HG03565 (cell line): ENCODE data around the gene SLC32A1.

ENCODE experiments used
- ATAC-seq: cut with Tn5 transposase; IDR thresholded peaks from one replicate; pipeline ENCODE4 v1.9.1; 2021; ENCODE audit warnings: mild to moderate bottlenecking, moderate library complexity; ENCODE audit not compliant: unreplicated experiment

Gene SLC32A1

GRCh38 chr20:38725148-38725901 is 1.0 kb downstream of the SLC32A1 start:
- no peak for ATAC-seq

- ATAC-seq: no peak
Measured at GRCh38 chr20:38725931-38726803, 1.9 kb downstream of the SLC32A1 start.

GRCh38 chr20:38726804-38727606 is 2.7 kb downstream of the SLC32A1 start:
- ATAC-seq: no peak

DNA sequence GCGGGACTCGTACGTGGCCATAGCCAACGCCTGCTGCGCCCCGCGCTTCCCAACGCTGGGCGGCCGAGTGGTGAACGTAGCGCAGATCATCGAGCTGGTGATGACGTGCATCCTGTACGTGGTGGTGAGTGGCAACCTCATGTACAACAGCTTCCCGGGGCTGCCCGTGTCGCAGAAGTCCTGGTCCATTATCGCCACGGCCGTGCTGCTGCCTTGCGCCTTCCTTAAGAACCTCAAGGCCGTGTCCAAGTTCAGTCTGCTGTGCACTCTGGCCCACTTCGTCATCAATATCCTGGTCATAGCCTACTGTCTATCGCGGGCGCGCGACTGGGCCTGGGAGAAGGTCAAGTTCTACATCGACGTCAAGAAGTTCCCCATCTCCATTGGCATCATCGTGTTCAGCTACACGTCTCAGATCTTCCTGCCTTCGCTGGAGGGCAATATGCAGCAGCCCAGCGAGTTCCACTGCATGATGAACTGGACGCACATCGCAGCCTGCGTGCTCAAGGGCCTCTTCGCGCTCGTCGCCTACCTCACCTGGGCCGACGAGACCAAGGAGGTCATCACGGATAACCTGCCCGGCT is 3.4 kb downstream of the SLC32A1 start:
- ATAC-seq: no peak

DNA sequence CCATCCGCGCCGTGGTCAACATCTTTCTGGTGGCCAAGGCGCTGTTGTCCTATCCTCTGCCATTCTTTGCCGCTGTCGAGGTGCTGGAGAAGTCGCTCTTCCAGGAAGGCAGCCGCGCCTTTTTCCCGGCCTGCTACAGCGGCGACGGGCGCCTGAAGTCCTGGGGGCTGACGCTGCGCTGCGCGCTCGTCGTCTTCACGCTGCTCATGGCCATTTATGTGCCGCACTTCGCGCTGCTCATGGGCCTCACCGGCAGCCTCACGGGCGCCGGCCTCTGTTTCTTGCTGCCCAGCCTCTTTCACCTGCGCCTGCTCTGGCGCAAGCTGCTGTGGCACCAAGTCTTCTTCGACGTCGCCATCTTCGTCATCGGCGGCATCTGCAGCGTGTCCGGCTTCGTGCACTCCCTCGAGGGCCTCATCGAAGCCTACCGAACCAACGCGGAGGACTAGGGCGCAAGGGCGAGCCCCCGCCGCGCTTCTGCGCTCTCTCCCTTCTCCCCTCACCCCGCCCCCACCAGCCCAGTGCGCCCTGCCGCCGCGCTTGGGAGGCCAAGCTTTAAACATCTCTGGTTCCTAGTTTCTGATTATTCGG is 4.0 kb downstream of the SLC32A1 start:
- ATAC-seq: no peak

GRCh38 chr20:38728911-38729642 is 4.8 kb downstream of the SLC32A1 start:
- no peak for ATAC-seq

DNA sequence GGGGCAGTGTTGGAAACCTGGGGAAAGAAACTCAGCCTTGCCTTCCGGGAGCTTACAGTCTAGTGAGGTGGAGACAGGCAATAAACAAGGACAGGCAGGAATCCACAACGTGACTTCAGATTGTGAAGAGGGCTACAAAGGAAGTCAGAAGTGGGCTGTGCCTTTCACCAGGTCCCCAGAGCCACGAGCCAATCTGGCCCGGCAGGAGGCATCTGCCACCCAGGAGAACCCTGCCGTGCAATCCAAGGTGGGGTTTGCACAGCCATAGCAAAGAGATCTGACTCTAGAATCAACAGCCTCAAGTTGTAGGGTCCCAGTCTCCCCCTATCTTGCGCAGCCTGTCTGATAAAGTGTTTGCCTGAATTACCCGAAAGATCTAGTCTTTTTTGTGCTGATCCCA is 5.5 kb downstream of the SLC32A1 start:
- no peak for ATAC-seq

GRCh38 chr20:38730167-38730988 is 6.1 kb downstream of the SLC32A1 start:
- no peak for ATAC-seq

DNA sequence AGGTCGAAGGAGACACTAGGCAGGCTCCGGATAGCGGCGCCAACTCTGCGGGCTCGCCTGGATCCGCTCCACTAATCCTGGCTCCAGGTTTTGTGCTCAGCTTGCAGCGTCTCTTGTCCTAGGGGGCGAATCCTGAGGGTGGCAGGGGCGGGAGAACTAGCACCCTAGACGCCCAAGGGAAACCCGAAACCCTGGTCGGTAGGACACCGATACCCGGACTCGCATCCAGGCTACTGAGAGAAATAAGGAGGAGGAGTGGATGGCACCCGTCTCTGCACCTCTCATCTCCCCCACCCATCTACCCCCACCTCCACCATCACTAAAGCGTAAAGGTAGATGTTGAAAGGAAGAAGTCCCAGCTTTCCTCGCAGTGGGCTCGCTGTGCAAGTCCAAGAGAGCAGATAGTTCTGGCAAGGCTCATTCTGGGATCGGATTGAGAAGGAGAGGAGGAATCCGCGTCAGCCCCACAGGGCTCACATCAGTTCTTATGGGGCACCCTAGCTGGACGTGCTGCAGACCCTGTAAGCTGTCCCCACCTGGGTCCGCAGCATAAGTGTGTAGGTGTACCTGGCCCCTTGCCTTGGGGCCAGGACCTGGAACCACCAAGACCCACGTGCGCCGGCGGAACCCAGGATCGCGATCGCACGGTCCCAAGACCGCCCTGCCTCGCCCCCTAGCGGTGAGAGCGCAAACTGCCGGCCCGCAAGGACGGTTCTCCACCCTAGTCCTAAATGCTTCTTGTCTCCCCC is 6.9 kb downstream of the SLC32A1 start:
- ATAC-seq: peak; percentile 49

- ATAC-seq: no peak
Measured at GRCh38 chr20:38731738-38732113, 7.4 kb downstream of the SLC32A1 start.

- no peak for ATAC-seq
Measured at GRCh38 chr20:38732981-38733380, 8.7 kb downstream of the SLC32A1 start.

DNA sequence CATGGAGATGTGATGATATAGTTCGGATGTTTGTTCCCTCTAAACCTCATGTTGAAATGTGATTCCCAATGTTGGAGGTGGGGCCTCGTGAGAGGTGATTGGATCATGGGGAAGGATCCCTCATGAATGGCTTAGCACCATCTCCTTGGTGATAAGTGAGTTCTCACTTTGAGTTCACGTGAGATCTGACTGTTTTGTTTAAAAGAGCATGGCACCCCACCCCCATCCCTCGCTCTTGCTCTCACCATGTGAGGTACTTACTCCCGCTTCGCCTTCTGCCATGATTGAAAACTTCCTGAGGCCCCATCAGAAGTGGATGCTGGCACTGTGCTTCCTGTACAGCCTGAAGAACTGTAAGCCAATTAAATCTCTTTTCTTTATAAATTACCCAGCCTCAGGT is 10.9 kb downstream of the SLC32A1 start:
- no peak for ATAC-seq

GRCh38 chr20:38737887-38738286 is 13.6 kb downstream of the SLC32A1 start:
- no peak for ATAC-seq

- no peak for ATAC-seq
Measured at GRCh38 chr20:38745757-38746156, 21.5 kb downstream of the SLC32A1 start.

DNA sequence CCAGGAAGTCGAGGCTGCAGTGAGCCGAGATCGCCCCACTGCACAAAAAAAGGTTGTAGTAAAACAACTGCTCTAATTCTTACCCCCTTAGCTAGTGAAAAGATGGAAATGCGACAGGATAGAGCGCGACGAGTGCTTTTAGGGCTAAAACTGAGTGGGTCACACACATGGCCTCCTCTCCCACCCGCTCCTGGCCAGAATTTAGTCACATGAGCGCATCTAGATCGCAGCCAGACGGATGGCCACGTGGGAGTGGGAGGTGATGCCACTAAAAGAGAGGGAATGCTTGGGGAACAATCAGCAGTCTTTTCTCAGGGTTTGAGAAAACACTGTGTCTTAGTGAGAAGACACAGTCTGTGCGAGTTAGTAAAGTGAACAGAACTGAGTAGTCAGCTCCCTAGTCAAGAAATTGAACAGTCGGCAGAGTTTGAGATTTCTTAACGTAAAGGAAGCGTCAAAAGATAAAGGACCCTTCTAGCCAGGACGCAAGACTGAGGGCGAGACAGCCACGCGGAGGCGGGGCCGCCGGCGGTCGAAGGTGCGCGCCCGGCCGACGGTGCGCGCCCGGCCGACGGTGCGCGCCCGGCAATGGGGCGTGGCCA is 23.3 kb downstream of the SLC32A1 start:
- ATAC-seq: no peak

DNA sequence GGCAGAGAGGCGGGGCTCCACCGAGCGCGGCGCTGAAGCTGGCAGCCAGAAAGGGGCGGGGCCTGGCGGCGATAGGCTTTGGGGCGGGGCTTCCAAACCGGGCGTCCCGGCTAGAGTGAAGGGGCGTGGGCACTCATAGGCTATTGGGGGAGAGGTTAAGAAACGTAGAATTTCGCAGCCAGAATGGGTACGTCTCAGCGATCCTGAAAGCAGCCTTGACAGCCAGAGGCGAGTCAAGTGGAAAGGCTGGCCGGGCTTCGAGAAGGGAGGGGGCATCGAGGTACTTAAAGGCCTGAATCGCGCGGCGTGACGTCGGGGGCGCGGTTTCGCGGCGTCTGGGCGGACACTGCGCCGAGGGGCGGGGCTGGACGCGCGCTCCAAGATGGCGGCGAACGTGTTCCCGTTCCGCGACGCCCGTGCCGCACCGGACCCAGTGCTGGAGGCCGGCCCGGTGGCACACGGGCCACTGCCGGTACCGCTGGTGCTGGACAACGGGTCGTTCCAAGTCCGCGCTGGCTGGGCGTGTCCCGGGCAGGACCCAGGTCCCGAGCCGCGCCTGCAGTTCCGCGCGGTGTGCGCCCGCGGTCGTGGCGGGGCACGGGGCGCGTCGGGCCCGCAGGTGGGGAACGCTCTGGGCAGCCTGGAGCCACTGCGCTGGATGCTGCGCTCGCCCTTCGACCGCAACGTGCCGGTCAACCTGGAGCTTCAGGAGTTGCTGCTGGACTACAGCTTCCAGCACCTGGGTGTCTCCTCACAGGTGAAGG is 24.0 kb downstream of the SLC32A1 start, which contains the start of gene ACTR5:
TSS of gene ACTR5 (plus strand) at position 364 of the 764 bp plus-strand sequence. CDS start at position 383, 19 bp downstream.
- ATAC-seq: peak; percentile 70

- ATAC-seq: peak; percentile 14
Measured at GRCh38 chr20:38748861-38749149, 24.5 kb downstream of the SLC32A1 start.
